T-helper 22 cell (primary cell): Measurements from ENCODE around the gene STK40.
A peak's percentile ranks its signal among the peaks of the same experiment; 100 is the strongest.

Experiments
- DNase-seq: peaks from one replicate; pipeline ENCODE4 v3.0.0-alpha.2; 2020; ENCODE audit warnings: low read depth

STK40 gene

GRCh38 chr1:36385410-36386264 is at the start of gene STK40:
Gene STK40, minus strand, starts transcription at chr1:36385924. Its CDS starts 24,592 bp downstream, at chr1:36361332.
- DNase-seq = peak; percentile 98

GRCh38 chr1:36433102-36433501 is 47.4 kb upstream of the STK40 start:
- DNase-seq = no peak

- DNase-seq = no peak
Measured at GRCh38 chr1:36432616-36433015, 46.9 kb upstream of the STK40 start.

- no peak for DNase-seq
Measured at GRCh38 chr1:36425791-36426190, 40.1 kb upstream of the STK40 start.

- no peak for DNase-seq
Measured at GRCh38 chr1:36421649-36422048, 35.9 kb upstream of the STK40 start.

- DNase-seq = peak; percentile 67
Measured at GRCh38 chr1:36420836-36421317, 35.2 kb upstream of the STK40 start.

- no peak for DNase-seq
Measured at GRCh38 chr1:36420409-36420808, 34.7 kb upstream of the STK40 start.

- DNase-seq = no peak
Measured at GRCh38 chr1:36419569-36419968, 33.8 kb upstream of the STK40 start.

GRCh38 chr1:36419140-36419539 is 33.4 kb upstream of the STK40 start:
- no peak for DNase-seq

GRCh38 chr1:36417931-36418330 is 32.2 kb upstream of the STK40 start:
- DNase-seq = no peak

- no peak for DNase-seq
Measured at GRCh38 chr1:36415661-36416326, 30.1 kb upstream of the STK40 start.

GRCh38 chr1:36414384-36414783 is 28.7 kb upstream of the STK40 start:
- no peak for DNase-seq

GRCh38 chr1:36411674-36412648 is 26.2 kb upstream of the STK40 start:
- peak; percentile 31 for DNase-seq

- no peak for DNase-seq
Measured at GRCh38 chr1:36408479-36408878, 22.8 kb upstream of the STK40 start.

GRCh38 chr1:36406440-36406839 is 20.7 kb upstream of the STK40 start:
- DNase-seq = no peak

- DNase-seq = no peak
Measured at GRCh38 chr1:36402504-36402890, 16.8 kb upstream of the STK40 start.

GRCh38 chr1:36401602-36402503 is 16.1 kb upstream of the STK40 start:
- DNase-seq = no peak

GRCh38 chr1:36400825-36401601 is 15.3 kb upstream of the STK40 start:
- DNase-seq = no peak

- DNase-seq = no peak
Measured at GRCh38 chr1:36400514-36400824, 14.7 kb upstream of the STK40 start.

- DNase-seq = no peak
Measured at GRCh38 chr1:36398370-36398977, 12.8 kb upstream of the STK40 start.
